Memory B cell (primary cell): ENCODE data around the gene CLIC4.
"Not testable (repeated sequence)": the region's sequence is repeated elsewhere in the genome, so short reads cannot be mapped to it uniquely, and the experiment has no call there.

ENCODE experiments used
- ATAC-seq: fragments of 150-1000 bp; cut with Tn5 transposase; 2 replicates; pipeline ENCODE4 v1.10.0; 2021; ENCODE audit warnings: low read depth, mild to moderate bottlenecking, moderate library complexity
- DNase-seq, 2 donors: peaks; one replicate each; pipeline ENCODE4 v3.0.0; 2022; ENCODE audit warnings: low spot score in 2 of 2
- H3K27ac Mint-ChIP-seq: one replicate; pipeline ENCODE4 v1.8.0; 2022; ENCODE audit warnings: mild to moderate bottlenecking, moderate library complexity, mixed read lengths
- H3K27me3 Mint-ChIP-seq: one replicate; pipeline ENCODE4 v1.8.0; 2022; ENCODE audit warnings: mixed read lengths
- H3K36me3 Mint-ChIP-seq: one replicate; pipeline ENCODE4 v1.8.0; 2022; ENCODE audit warnings: mild to moderate bottlenecking, mixed read lengths
- H3K4me1 Mint-ChIP-seq: one replicate; pipeline ENCODE4 v1.8.0; 2022; ENCODE audit warnings: mixed read lengths
- H3K4me3 Mint-ChIP-seq: one replicate; pipeline ENCODE4 v1.8.0; 2022; ENCODE audit warnings: mild to moderate bottlenecking, moderate library complexity, mixed read lengths
- H3K9me3 Mint-ChIP-seq: one replicate; pipeline ENCODE4 v1.8.0; 2022; ENCODE audit warnings: mixed read lengths

The CLIC4 gene

DNA sequence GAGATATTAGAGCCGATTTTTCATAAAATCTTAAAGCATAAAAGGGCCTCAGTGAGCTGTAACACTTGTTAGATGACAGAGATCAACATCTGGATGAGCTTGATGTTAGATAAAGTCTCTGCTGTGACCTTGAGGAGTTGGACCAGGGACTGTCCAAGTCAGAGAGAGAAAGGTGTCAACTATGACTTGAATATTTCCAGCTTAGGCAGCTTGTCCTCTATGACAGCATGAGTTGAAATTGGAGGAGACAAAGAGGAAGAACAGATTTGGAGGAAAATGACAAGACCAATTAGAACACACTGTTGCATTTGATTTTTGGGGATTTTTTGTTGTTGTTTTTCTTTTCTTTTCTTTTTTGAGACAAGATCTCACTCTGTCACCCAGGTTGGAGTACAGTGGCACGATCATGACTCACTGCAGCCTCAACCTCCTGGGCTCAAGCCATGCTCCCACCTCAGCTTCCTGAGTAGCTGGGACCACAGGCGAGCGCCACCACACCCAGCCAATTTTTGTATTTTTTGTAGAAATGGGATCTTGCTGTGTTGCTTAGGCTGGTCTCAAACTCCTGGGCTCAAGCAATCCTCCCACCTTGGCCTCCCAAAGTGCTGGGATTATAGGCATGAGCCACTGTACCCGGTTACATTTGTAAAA lies 35.3 kb upstream of the CLIC4 start:
- Mint-ChIP-seq H3K27me3 (no peaks in the 10 kb centered on the region), H3K4me3 (no peak overlapping the region), H3K4me1 (peaks cover 14% of the 10 kb centered on the region), H3K9me3 (no peaks in the 10 kb centered on the region), H3K36me3 (no peaks in the 10 kb centered on the region), H3K27ac (no peak overlapping the region)
- ATAC-seq, result no peak
- no peak for DNase-seq

DNA sequence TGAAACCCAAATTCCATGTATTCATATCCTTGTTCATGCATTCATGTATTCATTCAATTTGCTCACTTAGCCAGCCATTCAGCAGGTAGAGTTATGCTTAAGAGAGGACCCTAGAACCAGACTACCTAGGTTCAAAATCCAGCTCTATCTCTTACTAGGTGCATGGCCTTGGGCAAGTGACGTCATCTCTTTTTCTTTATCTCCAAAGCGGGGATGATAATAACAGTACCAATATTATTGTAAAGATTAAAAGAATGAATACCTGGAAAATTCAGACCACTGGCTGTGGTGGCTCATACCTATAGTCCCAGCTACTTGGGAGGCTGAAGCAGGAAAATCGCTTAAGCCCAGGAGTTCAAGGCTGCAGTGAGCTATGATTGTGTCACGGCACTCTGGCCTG lies 33.9 kb upstream of the CLIC4 start:
- Mint-ChIP-seq H3K27ac (no peak overlapping the region), H3K4me3 (no peak overlapping the region), H3K4me1 (peaks cover 8% of the 10 kb centered on the region), H3K27me3 (no peaks in the 10 kb centered on the region), H3K9me3 (no peaks in the 10 kb centered on the region), H3K36me3 (no peaks in the 10 kb centered on the region)
- ATAC-seq (no peak), DNase-seq (no peak)

DNA sequence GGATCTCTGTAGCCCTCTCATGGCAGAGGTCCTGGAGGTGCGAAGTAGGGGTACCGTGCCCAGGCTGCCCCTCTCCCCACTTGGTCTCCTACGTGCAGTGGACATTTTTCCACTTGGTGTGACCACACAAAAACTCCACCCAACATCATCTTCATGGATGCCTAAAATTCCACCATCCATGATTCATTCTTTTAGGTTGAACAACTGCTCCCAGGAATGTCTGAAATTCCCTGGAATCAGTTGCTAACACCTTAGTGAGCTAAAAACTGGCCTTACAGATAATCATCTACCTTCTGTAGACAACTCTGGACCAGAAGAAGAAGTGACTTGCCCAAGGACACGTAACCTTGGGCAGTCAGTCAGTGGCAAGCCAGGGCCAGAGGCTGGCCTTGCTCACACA lies 32.1 kb upstream of the CLIC4 start:
- Mint-ChIP-seq H3K4me1 (peaks cover 8% of the 10 kb centered on the region), H3K4me3 (no peak overlapping the region), H3K27me3 (no peaks in the 10 kb centered on the region), H3K36me3 (no peaks in the 10 kb centered on the region), H3K9me3 (no peaks in the 10 kb centered on the region), H3K27ac (no peak overlapping the region)
- DNase-seq (no peak), ATAC-seq (no peak)

DNA sequence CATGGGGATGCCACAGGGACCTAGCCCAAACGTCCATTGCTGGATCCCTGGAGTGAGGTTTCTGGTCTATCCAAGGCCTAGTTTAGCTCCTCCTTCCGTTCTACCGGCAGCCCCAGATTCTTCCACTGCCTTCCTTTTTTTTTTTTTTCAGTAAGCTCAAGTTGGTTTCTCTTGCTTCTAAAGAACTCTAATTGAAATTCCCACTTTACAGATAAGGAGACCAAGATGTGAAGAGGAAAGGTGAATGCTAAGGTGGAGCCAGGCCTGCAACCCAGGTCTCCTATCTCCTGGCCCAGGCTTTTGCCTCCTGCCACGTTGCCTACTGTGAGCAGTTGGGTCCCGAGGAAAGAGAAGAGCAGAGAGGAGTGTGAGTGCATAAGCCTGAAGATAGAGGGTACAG lies 31.5 kb upstream of the CLIC4 start:
- no peak overlapping the region for H3K4me3 Mint-ChIP-seq
- no peaks in the 10 kb centered on the region for H3K36me3 Mint-ChIP-seq
- no peaks in the 10 kb centered on the region for H3K9me3 Mint-ChIP-seq
- ATAC-seq (no peak), DNase-seq (no peak)
- no peak overlapping the region for H3K27ac Mint-ChIP-seq
- no peaks in the 10 kb centered on the region for H3K27me3 Mint-ChIP-seq
- peaks cover 8% of the 10 kb centered on the region for H3K4me1 Mint-ChIP-seq

DNA sequence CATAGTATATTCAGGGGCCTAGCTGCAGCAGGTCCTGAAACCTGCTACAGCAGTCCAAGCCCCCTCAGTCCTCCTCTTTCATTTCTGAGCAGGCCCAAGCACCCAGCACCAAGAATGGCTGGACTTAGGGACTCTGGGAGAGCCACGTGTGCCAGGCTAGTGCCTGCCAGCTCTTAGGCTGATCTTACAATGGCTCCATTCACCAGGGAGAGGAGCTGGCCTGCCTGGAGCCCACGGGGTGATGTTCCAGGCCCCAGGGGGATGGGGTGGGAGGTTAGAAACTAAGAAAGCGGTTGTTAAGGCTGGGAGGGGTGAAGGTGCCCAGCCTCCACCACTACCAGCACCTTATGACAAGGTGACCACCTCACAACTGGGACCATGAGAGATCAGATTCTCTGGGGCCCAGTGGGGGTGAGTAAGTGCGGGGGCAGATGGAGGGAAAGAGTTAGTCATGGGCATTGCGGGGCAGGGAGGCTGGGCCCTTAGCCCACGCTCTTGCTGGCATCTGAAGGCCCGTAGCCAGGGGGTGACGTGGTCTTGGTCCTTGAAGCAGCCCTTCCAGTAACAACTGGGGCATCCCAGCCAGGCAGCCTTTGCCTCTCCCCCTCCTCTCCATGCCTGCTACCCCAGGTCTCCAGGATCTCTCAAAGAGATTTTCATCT lies 30.3 kb upstream of the CLIC4 start:
- Mint-ChIP-seq H3K36me3 (no peaks in the 10 kb centered on the region), H3K9me3 (no peaks in the 10 kb centered on the region), H3K27ac (no peak overlapping the region), H3K4me1 (peaks cover under 1% of the 10 kb centered on the region), H3K27me3 (no peaks in the 10 kb centered on the region), H3K4me3 (no peak overlapping the region)
- no peak for ATAC-seq
- DNase-seq, result no peak

DNA sequence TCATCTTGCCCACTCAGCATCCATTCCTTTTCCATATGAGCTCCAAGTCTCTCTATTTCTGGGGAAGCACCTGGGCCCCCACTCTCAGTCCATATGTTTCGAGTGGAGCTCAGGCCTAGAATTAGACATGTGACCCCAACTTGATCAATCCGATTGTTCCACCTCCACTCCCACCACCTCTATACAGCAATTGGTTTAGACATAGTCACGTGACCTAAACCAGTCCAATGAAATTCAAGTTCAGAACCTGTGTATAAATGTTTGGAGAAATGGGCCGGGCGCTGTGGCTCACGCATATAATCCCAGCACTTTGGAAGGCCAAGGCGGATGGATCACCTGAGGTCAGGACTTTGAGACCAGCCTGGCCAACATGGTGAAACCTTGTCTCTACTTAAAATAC lies 29.6 kb upstream of the CLIC4 start:
- no peaks in the 10 kb centered on the region for H3K27me3 Mint-ChIP-seq
- no peak overlapping the region for H3K27ac Mint-ChIP-seq
- no peaks in the 10 kb centered on the region for H3K36me3 Mint-ChIP-seq
- H3K4me3 Mint-ChIP-seq, result no peak overlapping the region
- H3K4me1 Mint-ChIP-seq, result no peaks in the 10 kb centered on the region
- no peak for DNase-seq
- no peak for ATAC-seq
- no peaks in the 10 kb centered on the region for H3K9me3 Mint-ChIP-seq

DNA sequence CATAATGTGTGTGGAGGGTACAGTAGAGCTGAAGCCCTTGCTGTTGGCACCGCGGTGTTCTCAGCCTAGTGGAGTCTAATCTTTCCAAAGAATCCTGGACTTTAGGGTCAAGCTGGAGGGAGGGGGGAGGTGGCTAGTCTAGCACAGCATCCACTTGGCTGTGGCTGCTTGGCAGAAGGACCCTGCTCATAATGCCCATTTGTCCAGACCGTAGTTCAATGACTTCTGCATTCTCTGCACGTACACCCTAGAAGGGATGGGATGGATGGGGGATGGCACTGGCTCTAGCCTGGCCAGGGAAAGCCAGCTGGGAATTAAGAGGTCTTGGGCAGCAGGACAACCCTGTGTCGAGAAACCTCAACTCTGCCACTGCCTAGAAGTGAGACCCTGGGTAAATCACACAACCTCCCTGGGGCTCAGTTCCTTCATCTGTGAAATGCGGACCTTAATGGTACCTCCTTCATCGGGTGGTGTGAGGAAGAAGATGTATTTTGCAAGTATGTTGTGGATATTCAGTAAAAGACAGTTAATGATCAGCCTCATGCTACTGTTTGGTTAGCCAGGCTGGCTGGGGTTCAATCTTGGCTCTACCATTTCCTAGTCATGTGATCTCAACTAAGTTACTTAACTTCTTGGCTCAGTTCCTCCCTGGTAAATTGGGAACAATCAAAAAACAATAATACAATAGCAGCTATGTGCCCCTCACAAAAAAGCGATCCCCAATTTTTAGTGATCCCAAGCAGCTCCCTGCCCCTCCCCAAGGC lies 27.2 kb upstream of the CLIC4 start:
- H3K27ac Mint-ChIP-seq, result no peak overlapping the region
- no peaks in the 10 kb centered on the region for H3K36me3 Mint-ChIP-seq
- no peaks in the 10 kb centered on the region for H3K4me1 Mint-ChIP-seq
- H3K27me3 Mint-ChIP-seq, result no peaks in the 10 kb centered on the region
- H3K9me3 Mint-ChIP-seq, result no peaks in the 10 kb centered on the region
- no peak for DNase-seq
- no peak overlapping the region for H3K4me3 Mint-ChIP-seq
- ATAC-seq, result no peak

DNA sequence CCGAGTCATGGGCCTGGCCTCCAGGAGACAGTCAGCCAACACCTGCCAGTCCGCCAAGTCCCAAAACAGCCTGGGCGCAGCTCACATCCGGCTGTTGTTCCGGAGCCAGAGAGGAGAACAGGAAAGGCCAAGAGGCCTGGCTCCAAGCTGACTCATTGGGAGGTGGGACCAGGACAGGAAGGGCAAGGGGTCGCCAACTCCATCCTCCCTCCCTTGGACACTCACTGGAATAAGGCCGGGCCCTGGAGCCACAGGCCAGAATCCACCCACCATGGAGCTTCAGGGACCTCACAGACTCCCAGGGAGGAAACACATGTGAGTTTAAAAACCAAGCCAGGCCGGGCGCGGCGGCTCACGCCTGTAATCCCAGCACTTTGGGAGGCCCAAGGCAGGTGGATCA lies 25.1 kb upstream of the CLIC4 start:
- H3K9me3 Mint-ChIP-seq, result no peaks in the 10 kb centered on the region
- DNase-seq (no peak), ATAC-seq (no peak)
- no peaks in the 10 kb centered on the region for H3K27me3 Mint-ChIP-seq
- H3K4me3 Mint-ChIP-seq, result no peak overlapping the region
- no peak overlapping the region for H3K27ac Mint-ChIP-seq
- H3K36me3 Mint-ChIP-seq, result no peaks in the 10 kb centered on the region
- no peaks in the 10 kb centered on the region for H3K4me1 Mint-ChIP-seq

DNA sequence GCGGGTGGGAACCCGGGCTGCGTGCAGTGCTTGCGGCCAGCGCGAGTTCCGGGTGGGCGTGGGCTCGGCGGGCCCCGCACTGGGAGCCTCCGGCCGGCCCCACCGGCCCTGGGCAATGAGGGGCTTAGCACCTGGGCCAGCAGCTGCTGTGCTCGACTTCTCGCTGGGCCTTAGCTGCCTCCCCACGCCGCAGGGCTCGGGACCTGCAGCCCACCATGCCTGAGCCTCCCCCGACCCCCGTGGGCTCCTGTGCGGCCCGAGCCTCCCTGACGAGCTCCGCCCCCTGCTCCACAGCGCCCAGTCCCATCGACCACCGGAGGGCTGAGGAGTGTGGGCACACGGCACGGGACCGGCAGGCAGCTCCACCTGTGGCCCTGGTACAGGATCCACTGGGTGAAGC lies 23.7 kb upstream of the CLIC4 start:
- Mint-ChIP-seq H3K36me3 (no peaks in the 10 kb centered on the region), H3K27me3 (no peaks in the 10 kb centered on the region), H3K27ac (no peak overlapping the region), H3K4me3 (no peak overlapping the region), H3K4me1 (peaks cover under 1% of the 10 kb centered on the region), H3K9me3 (no peaks in the 10 kb centered on the region)
- ATAC-seq (no peak), DNase-seq (no peak)

DNA sequence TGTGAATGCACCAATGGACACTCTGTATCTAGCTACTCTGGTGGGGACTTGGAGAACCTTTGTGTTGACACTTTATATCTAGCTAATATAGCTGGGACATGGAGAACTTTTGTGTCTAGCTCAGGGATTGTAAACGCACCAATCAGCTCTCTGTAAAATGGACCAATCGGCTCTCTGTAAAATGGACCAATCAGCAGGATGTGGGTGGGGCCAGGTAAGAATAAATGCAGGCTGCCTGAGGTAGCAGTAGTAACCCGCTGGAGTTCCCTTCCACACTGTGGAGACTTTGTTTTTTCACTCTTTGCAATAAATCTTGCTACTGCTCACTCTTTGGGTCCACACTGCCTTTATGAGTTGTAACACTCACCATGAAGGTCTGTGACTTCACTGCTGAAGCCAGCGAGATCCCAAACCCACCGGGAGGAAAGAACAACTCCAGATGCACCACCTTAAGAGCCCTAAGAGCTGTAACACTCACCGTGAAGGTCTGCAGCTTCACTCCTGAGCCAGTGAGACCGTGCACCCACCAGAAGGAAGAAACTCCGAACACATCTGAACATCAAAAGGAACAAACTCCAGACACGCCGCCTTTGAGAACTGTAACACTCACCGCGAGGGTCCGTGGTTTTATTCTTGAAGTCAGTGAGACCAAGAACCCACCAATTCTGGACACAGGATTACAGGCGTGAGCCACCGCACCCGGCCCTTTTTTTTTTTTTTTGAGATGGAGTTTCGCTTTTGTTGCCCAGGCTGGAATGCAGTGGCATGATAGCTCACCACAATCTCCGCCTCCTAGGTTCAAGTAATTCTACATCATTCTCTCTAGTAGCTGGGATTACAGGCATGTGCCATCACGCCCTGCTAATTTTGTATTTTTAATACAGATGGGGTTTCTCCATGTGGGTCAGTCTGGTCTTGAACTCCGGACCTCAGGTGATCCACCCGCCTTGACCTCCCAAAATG lies 22.9 kb upstream of the CLIC4 start:
- DNase-seq, H3K27ac Mint-ChIP-seq, ATAC-seq, H3K4me1 Mint-ChIP-seq, H3K27me3 Mint-ChIP-seq, H3K9me3 Mint-ChIP-seq, H3K36me3 Mint-ChIP-seq: not testable (repeated sequence)
- peak overlapping the region; percentile 17 for H3K4me3 Mint-ChIP-seq

DNA sequence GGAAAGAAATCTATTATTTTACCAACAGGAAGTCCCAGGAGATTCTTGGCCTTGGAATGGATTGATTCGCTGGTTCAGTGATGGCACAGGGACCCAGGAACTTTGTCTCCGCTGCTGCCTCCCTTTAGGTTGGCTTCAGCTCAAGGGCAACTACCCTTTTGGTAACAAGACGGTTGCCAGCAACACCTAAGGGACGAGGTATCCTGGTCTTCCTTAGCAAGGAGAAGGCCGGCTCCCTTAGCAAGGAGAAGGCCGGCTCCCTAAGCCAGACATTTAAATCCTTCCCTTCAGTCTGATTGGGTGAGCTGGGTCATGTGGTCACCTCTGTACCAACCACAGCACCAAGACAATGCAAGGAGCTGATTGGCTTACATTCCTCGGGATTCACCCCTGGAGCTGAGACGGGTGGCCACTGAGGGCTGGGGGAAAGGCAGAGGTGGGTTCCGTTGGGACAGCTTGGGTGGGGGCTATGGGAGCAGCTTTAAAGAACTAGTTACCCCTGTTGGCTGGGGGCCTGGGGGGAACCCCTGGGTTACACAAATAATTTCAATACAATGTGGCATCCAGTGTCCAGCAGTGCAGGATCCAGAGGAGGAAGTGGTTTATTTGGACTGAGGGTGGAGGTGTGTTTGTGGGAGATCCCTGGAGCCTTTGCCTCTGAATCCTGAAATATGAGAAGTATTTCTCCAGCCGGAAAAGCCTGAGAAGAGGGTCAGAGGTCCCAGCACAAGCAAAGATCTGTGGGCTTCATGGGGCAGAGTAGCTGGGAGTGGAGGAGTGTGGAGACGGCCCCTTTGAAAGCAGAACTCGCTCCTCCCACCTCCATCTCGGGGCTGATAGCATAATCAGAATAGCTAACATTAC lies 20.7 kb upstream of the CLIC4 start:
- DNase-seq, result no peak
- no peaks in the 10 kb centered on the region for H3K27me3 Mint-ChIP-seq
- no peaks in the 10 kb centered on the region for H3K9me3 Mint-ChIP-seq
- H3K27ac Mint-ChIP-seq, result no peak overlapping the region
- ATAC-seq, result no peak
- H3K4me1 Mint-ChIP-seq, result peaks cover 12% of the 10 kb centered on the region
- H3K4me3 Mint-ChIP-seq, result no peak overlapping the region
- no peaks in the 10 kb centered on the region for H3K36me3 Mint-ChIP-seq

DNA sequence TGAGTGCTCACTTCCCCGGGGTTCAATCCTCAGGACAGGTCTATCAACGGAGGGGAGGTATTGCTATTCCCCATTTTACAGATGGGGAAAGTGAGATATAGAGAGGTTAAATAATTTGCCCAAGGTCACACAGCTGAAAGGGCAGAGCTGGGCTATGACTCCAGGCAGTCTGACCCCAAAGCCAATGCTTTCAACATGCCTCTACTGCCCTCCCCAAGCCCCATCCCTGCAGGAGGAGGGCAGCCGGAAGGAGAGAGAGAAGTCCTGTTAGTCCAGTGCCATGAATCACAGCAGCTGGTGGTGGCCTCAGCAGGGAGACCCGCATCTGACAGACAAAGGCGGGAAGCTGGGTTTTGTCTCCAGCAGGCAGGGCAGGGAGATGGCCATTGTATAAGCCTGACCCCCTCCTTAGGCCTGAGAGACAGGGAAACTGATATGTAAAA lies 20.0 kb upstream of the CLIC4 start:
- Mint-ChIP-seq H3K4me3 (no peak overlapping the region), H3K36me3 (no peaks in the 10 kb centered on the region), H3K27me3 (no peaks in the 10 kb centered on the region), H3K27ac (no peak overlapping the region), H3K9me3 (no peaks in the 10 kb centered on the region), H3K4me1 (peaks cover 12% of the 10 kb centered on the region)
- no peak for DNase-seq
- no peak for ATAC-seq

DNA sequence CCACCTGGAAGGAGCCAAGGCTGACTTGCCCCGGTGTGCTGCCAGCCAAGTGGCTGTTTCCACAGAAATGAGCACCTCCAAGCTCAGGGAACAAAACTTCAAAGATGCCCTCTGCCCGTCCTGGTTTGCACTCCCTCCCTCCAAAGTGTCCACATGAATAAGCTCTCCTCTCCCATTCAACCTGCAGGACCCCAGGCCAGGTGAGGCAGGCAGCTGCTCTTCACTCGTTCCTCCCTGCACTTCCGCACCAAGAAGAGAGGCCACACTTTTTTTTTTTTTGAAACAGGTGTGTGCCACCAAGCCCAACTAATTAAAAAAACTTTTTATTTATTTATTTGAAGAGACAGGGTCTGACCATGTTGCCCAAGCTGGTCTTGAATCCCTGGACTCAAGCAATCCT lies 18.5 kb upstream of the CLIC4 start:
- Mint-ChIP-seq H3K27me3 (no peaks in the 10 kb centered on the region), H3K9me3 (no peaks in the 10 kb centered on the region), H3K36me3 (no peaks in the 10 kb centered on the region), H3K27ac (peak overlapping the region; percentile 23), H3K4me3 (no peak overlapping the region), H3K4me1 (peaks cover 12% of the 10 kb centered on the region)
- ATAC-seq (peak; percentile 35), DNase-seq (no peak)
